ENCODE results near the gene ZFPM1. TPM values are rescaled to one million over a fixed set of nuclear protein-coding genes. Genes with fewer than 3 reads are reported as not detected.

Gene ZFPM1
- total RNA-seq, 4 donors from 2014 or later, result 0.40 to 1.4 (median 0.59) TPM

DNA sequence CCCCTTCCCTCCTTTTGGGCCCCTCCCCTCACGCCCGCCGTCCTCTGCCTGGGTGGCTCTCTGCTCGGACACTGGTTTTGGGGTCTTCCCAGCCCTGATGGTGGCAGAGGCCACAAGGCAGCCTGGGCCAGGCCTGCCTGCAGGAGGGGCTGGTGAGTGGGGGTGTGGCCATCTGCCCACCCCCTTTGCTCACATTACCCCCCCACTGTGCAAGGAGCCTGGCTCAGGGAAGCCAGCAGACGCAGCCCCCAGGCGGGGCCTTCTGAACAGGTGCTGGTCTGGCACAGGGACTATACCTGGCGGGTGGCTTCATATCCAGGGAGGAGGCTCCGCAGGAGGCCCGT lies 10.7 kb upstream of the ZFPM1 start:
- Histone ChIP-seq H3K4me3 (no peak overlapping the region), H3K4me1 (peaks cover 0 to 13% (median 6%) of the 10 kb centered on the region in 3 donors), H3K27me3 (peaks cover 54% of the 10 kb centered on the region), H3K27ac (no peak overlapping the region), H3K9me3 (no peaks in the 10 kb centered on the region), H3K36me3 (no peaks in the 10 kb centered on the region)
- no peak for TF ChIP-seq EP300 (IDR thresholded peaks at IDR 0.05)
- TF ChIP-seq, protein P1, sequence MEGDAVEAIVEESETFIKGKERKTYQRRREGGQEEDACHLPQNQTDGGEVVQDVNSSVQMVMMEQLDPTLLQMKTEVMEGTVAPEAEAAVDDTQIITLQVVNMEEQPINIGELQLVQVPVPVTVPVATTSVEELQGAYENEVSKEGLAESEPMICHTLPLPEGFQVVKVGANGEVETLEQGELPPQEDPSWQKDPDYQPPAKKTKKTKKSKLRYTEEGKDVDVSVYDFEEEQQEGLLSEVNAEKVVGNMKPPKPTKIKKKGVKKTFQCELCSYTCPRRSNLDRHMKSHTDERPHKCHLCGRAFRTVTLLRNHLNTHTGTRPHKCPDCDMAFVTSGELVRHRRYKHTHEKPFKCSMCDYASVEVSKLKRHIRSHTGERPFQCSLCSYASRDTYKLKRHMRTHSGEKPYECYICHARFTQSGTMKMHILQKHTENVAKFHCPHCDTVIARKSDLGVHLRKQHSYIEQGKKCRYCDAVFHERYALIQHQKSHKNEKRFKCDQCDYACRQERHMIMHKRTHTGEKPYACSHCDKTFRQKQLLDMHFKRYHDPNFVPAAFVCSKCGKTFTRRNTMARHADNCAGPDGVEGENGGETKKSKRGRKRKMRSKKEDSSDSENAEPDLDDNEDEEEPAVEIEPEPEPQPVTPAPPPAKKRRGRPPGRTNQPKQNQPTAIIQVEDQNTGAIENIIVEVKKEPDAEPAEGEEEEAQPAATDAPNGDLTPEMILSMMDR (IDR thresholded peaks at IDR 0.05), result no peak
- TF ChIP-seq POLR2A (IDR thresholded peaks at IDR 0.05), result no peak
- no peak for TF ChIP-seq POLR2AphosphoS5 (IDR thresholded peaks at IDR 0.05)
- WGBS, 2 donors (ENCODE audit: low coverage in 1 of 2), result 75% methylated on average over 2 of the region's 9 CpGs; no CpG with 5 or more reads in 1 of the 2 donors
- ATAC-seq, result no peak

DNA sequence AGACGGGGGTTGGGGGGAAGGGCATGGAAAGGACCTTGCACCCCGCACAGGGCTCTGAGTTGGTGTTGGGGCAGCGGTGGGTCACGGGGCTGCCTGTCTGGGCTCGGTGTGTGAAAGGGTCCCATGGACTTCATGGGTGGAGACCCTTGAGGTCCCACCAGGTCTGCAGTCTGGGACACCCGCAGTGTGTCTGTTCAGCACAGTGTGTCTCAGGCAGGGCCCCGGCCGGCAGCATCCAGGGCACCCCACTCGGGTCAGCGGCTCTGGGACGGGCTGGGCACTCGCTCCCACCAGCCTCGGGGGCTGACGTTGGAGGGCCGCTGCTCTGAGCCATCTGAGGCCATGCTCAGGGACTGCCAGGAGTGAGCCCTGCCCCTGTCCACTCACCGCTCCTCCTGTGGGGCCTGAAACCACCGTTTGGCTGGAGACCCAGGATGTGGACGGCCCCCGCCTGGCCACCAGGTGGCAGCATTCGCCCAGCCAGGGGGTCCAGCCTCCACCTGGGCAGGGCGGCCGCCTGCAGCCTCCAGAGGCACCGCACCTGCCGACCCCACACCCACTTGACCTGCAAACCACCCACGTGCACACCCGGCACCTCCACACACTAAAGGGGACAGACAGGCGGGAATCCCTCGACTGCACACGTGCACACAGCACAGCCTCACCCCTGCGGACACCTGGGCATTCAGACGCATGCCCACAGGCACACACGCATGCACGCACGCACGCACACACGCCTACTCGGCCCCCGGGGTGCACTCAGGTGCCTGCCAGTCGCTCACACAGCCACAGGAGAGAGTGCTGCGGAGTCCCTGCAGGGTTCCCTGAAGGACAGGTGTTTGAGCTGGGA lies 10.1 kb upstream of the ZFPM1 start:
- peak; percentile 82 for ATAC-seq
- Histone ChIP-seq H3K9me3 (no peaks in the 10 kb centered on the region), H3K27me3 (peaks cover 48% of the 10 kb centered on the region), H3K4me1 (peaks cover 0 to 10% (median 6%) of the 10 kb centered on the region in 3 donors), H3K4me3 (no peak overlapping the region), H3K27ac (no peak overlapping the region), H3K36me3 (no peaks in the 10 kb centered on the region)
- TF ChIP-seq EP300 (IDR thresholded peaks at IDR 0.05) (no peak), POLR2A (IDR thresholded peaks at IDR 0.05) (no peak), POLR2AphosphoS5 (IDR thresholded peaks at IDR 0.05) (peak; percentile 18)
- TF ChIP-seq, protein P1 (IDR thresholded peaks at IDR 0.05), result peak in 3 of 4 experiments; percentile 94 to 98 (median 97)
- 0% methylated on average over 1 of the region's 40 CpGs; no CpG with 5 or more reads in 1 of the 2 donors for WGBS, 2 donors (ENCODE audit: low coverage in 1 of 2)

DNA sequence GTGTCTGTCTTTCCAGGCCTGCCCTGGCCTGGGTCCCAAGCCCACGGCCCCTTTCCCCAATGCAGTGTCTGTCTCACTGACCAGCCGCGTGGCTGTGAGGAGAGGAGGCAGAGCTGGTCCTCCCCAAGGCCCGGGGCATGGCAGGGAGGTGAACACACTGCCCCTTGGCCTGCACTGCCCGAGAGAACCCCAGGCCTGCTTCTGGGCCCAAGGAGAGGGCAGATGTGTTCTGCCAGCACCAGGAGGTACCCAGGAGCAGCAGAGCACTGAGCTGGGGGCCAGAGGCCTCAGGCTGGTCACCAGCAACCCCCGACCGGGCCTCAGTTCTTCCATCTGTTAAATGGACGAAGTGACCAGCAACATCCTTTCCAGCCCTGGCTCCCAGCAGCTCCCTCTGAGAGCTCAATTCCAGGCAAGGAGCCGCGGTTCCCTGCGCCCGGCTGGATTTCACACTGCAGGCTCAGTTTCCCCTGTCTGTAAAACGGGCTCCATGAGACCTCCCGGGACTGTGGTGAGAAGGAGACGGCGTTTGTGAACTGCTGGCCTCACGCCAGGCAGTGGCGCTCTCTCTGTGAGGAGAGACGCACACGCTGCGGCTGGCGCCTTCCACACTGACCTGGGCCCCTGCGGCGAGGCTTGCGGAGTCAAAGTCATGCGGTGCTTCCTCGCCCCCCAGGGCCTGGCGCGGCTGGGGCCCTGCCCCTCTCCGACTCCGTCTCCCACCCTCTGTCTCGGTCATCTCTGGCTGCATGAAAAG lies 8.1 kb upstream of the ZFPM1 start:
- Histone ChIP-seq H3K27me3 (peaks cover 47% of the 10 kb centered on the region), H3K4me1 (peaks cover 0 to 10% (median 6%) of the 10 kb centered on the region in 3 donors), H3K9me3 (no peaks in the 10 kb centered on the region), H3K36me3 (no peaks in the 10 kb centered on the region), H3K27ac (no peak overlapping the region), H3K4me3 (no peak overlapping the region)
- WGBS, 2 donors (ENCODE audit: low coverage in 1 of 2), result 75 to 79% methylated on average over 2 to 4 of the region's 32 CpGs
- ATAC-seq, result no peak
- TF ChIP-seq POLR2A (IDR thresholded peaks at IDR 0.05), result no peak
- TF ChIP-seq, protein P1 (IDR thresholded peaks at IDR 0.05), result no peak
- TF ChIP-seq POLR2AphosphoS5 (IDR thresholded peaks at IDR 0.05), result no peak
- TF ChIP-seq EP300 (IDR thresholded peaks at IDR 0.05), result no peak

DNA sequence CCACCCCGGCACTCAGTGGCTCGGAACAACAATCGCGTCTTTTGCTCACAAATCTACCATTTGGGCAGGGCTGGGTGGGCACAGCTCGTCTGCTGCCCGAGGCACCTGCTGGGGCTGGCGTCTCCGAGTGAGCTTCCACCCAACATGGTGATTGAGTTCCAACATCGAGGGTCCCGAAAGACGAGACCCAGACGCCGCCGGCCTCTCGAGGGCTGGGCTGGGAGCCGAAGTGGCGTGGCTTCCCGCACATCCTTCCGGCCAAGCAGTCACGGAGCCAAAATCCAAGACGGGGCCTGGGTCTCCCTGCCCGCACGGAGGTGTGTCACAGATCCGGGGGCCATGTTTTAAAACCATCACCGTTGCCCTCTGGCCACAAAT lies 7.5 kb upstream of the ZFPM1 start:
- WGBS, 2 donors (ENCODE audit: low coverage in 1 of 2), result 60% methylated on average over 2 of the region's 25 CpGs; no CpG with 5 or more reads in 1 of the 2 donors
- no peak for ATAC-seq
- Histone ChIP-seq H3K27me3 (peaks cover 47% of the 10 kb centered on the region), H3K4me1 (peaks cover 0 to 10% (median 6%) of the 10 kb centered on the region in 3 donors), H3K27ac (no peak overlapping the region), H3K9me3 (no peaks in the 10 kb centered on the region), H3K4me3 (no peak overlapping the region), H3K36me3 (no peaks in the 10 kb centered on the region)
- no peak for TF ChIP-seq POLR2AphosphoS5 (IDR thresholded peaks at IDR 0.05)

DNA sequence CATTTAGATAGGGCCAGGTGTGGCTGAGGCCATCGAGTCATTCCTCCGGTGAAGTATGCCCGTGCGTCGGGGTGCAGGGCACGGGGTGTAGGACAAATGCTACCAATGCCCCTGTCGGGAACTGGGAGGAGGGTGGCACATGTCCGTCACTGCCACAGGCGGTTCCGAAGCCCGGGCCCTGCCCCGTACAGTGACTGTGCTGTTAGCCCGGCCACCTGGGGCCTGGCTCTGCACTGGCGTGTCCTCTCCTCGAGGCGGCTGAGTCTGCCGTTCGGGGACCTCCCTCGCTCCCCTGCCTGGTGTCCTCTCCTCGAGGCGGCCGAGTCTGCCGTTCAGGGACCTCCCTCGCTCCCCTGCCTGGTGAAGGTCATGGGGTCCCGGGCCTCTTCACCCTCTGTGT lies 7.0 kb upstream of the ZFPM1 start:
- peaks cover 42% of the 10 kb centered on the region for H3K27me3 ChIP-seq
- 63% methylated on average over 7 of the region's 25 CpGs; no CpG with 5 or more reads in 1 of the 2 donors for WGBS, 2 donors (ENCODE audit: low coverage in 1 of 2)
- no peak for ATAC-seq
- no peaks in the 10 kb centered on the region for H3K9me3 ChIP-seq
- H3K36me3 ChIP-seq, result no peaks in the 10 kb centered on the region
- TF ChIP-seq, protein P1 (IDR thresholded peaks at IDR 0.05), result no peak
- no peak for TF ChIP-seq POLR2A (IDR thresholded peaks at IDR 0.05)
- no peak for TF ChIP-seq EP300 (IDR thresholded peaks at IDR 0.05)
- TF ChIP-seq POLR2AphosphoS5 (IDR thresholded peaks at IDR 0.05), result no peak
- peaks cover 0 to 10% (median 6%) of the 10 kb centered on the region in 3 donors for H3K4me1 ChIP-seq
- no peak overlapping the region for H3K27ac ChIP-seq
- H3K4me3 ChIP-seq, result no peak overlapping the region
